DOHH2 (cell line): ENCODE measurements around the gene NALCN.

ENCODE experiments used
- CTCF ChIP-seq: fragments of 200-600 bp; sonication (generic); IDR thresholded peaks from one replicate; pipeline ENCODE4 v1.5.1; 2014; ENCODE audit warnings: antibody characterized with exemption, mild to moderate bottlenecking, low read depth, low read length; ENCODE audit not compliant: poor library complexity, severe bottlenecking
- EZH2phosphoT487 ChIP-seq: fragments of 200-600 bp; sonication (generic); IDR thresholded peaks from 2 replicates; pipeline ENCODE4 v1.6.1; 2017; ENCODE audit warnings: borderline replicate concordance, mild to moderate bottlenecking, antibody characterized with exemption, low read length, moderate library complexity, mixed read lengths

- TF ChIP-seq CTCF (no peak), EZH2phosphoT487 (no peak)
Measured at GRCh38 chr13:101179021-101179420, 237.3 kb downstream of the NALCN start.
